Smooth muscle cell (in vitro differentiated cells): ENCODE data around the gene DENND1A. TPM values are rescaled to one million over a fixed set of nuclear protein-coding genes. Genes with fewer than 3 reads are reported as not detected.

ENCODE experiments used
- DNase-seq: peaks from one replicate; lab custom pipeline; 2025; ENCODE audit not compliant: unreplicated experiment; lab: John Stamatoyannopoulos, UW
- H2AFZ ChIP-seq: fragments of 200-600 bp; sonication (generic); 2 replicates; pipeline ENCODE4 v1.6.0; 2016; ENCODE audit warnings: antibody characterized with exemption, low read depth, mild to moderate bottlenecking
- H3F3A ChIP-seq: fragments of 200-600 bp; sonication (generic); 2 replicates; pipeline ENCODE4 v1.6.0; 2017; ENCODE audit warnings: antibody characterized with exemption, low read depth
- H3K27ac ChIP-seq: fragments of 200-600 bp; sonication (generic); 2 replicates; pipeline ENCODE4 v1.5.1; 2016; ENCODE audit warnings: low read depth, mild to moderate bottlenecking
- H3K27me3 ChIP-seq: fragments of 200-600 bp; sonication (generic); 2 replicates; pipeline ENCODE4 v1.6.1; 2016; ENCODE audit warnings: low read depth, mild to moderate bottlenecking
- H3K36me3 ChIP-seq: fragments of 200-600 bp; sonication (generic); 2 replicates; pipeline ENCODE4 v1.5.1; 2016; ENCODE audit warnings: low read depth
- H3K4me1 ChIP-seq: fragments of 200-600 bp; sonication (generic); 2 replicates; pipeline ENCODE4 v1.5.1; 2016; ENCODE audit warnings: low read depth
- H3K4me2 ChIP-seq: fragments of 200-600 bp; sonication (generic); 2 replicates; pipeline ENCODE4 v1.6.0; 2016; ENCODE audit warnings: mild to moderate bottlenecking
- H3K4me3 ChIP-seq: fragments of 200-600 bp; sonication (generic); 2 replicates; pipeline ENCODE4 v1.5.1; 2016; ENCODE audit warnings: mild to moderate bottlenecking
- H3K79me2 ChIP-seq: fragments of 200-600 bp; sonication (generic); 2 replicates; pipeline ENCODE4 v1.6.0; 2016; ENCODE audit warnings: low read depth, mild to moderate bottlenecking
- H3K9ac ChIP-seq: fragments of 200-600 bp; sonication (generic); 2 replicates; pipeline ENCODE4 v1.6.0; 2016; ENCODE audit warnings: low read depth
- H3K9me3 ChIP-seq: fragments of 200-600 bp; sonication (generic); replicated peaks from 2 replicates; pipeline ENCODE4 v1.5.1; 2016; ENCODE audit warnings: low read depth
- H4K20me1 ChIP-seq: fragments of 200-600 bp; sonication (generic); 2 replicates; pipeline ENCODE4 v1.6.0; 2016; ENCODE audit warnings: low read depth
- WGBS: methylation state at CpG from one replicate; pipeline ENCODE4 v1.1.7; 2016; ENCODE audit warnings: low lambda C conversion rate; 5-methylcytosine and 5-hydroxymethylcytosine counted together
- polyA plus RNA-seq: library from polyadenylated mRNA; unstranded; fragments of >200 nt; fragmentation: Nextera tagmentation; extraction: Ambion mirVana; gene quantifications from 2 replicates; pipeline ENCODE4 v1.2.1, GENCODE V29; 2016
- total RNA-seq: library from RNA; depleted of rRNA; stranded (reverse); fragments of >200 nt; gene quantifications from 2 replicates; pipeline ENCODE4 v1.2.3, GENCODE V29; 2014
- TF ChIP-seq, protein P1 (sequence below): fragments of 200-600 bp; sonication (generic); IDR thresholded peaks from 2 replicates; pipeline ENCODE4 v1.5.1; 2017; ENCODE audit warnings: borderline replicate concordance, mild to moderate bottlenecking, antibody characterized with exemption; ENCODE audit not compliant: insufficient read depth, poor library complexity, severe bottlenecking

Gene DENND1A
- total and polyA plus RNA-seq, 2 experiments from 2014 or later = 8.1 to 20.2 TPM

DNA sequence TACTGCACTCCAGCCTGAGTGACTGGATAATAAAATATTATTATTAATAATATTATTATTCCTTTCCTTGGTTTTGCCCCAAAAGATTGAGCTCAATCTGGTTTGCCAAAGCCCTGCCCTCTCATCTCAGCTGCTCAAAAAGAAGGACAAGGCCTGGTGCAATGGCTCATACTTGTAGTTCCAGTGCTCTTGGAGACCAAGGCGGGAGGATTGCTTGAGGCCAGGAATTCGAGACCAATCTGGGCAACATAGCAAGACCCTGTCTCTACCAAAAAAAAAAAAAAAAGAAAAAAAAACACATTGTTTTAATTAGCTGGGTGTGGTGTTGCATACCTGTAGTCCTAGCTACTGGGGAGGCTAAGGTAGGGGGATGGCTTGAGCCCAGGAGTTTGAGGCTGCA is 13.7 kb upstream of the DENND1A start:
- no peak for DNase-seq
- Histone ChIP-seq H3K9me3 (no peaks in the 10 kb centered on the region), H3F3A (no peaks in the 10 kb centered on the region), H3K9ac (no peak overlapping the region), H3K79me2 (no peaks in the 10 kb centered on the region), H3K36me3 (no peaks in the 10 kb centered on the region), H2AFZ (no peak overlapping the region), H3K4me1 (no peaks in the 10 kb centered on the region), H3K4me2 (no peak overlapping the region), H3K27me3 (peaks cover 3% of the 10 kb centered on the region), H3K4me3 (no peak overlapping the region), H3K27ac (no peak overlapping the region), H4K20me1 (no peaks in the 10 kb centered on the region)
- 87% methylated on average over 2 of the region's 2 CpGs for WGBS
- TF ChIP-seq, protein P1, sequence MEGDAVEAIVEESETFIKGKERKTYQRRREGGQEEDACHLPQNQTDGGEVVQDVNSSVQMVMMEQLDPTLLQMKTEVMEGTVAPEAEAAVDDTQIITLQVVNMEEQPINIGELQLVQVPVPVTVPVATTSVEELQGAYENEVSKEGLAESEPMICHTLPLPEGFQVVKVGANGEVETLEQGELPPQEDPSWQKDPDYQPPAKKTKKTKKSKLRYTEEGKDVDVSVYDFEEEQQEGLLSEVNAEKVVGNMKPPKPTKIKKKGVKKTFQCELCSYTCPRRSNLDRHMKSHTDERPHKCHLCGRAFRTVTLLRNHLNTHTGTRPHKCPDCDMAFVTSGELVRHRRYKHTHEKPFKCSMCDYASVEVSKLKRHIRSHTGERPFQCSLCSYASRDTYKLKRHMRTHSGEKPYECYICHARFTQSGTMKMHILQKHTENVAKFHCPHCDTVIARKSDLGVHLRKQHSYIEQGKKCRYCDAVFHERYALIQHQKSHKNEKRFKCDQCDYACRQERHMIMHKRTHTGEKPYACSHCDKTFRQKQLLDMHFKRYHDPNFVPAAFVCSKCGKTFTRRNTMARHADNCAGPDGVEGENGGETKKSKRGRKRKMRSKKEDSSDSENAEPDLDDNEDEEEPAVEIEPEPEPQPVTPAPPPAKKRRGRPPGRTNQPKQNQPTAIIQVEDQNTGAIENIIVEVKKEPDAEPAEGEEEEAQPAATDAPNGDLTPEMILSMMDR = no peak

DNA sequence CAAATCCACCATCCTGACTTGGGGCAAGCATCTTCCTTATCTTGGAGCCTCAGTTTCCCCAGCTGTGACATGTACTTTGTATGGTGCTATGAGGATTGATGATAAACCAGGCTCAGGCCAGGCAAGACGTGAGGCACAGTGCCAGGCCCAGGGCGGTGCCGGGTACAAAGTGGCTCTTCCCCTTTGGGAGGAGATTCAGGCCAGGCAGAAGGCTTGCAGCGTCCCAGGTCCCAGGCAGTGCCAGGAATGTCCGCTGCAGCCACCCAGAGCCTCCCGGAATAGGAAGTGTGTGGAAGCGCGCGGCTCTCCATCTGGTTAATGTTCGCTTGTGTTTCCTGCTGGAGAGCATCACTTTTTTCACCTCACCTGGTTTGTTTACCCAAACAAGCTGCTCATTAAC is 12.6 kb upstream of the DENND1A start:
- DNase-seq = no peak
- H3K36me3 ChIP-seq = no peaks in the 10 kb centered on the region
- TF ChIP-seq, protein P1 = no peak
- no peak overlapping the region for H3K4me3 ChIP-seq
- H3K9me3 ChIP-seq = no peaks in the 10 kb centered on the region
- H3K27me3 ChIP-seq = no peaks in the 10 kb centered on the region
- no peak overlapping the region for H2AFZ ChIP-seq
- no peaks in the 10 kb centered on the region for H4K20me1 ChIP-seq
- H3K4me1 ChIP-seq = no peaks in the 10 kb centered on the region
- no peaks in the 10 kb centered on the region for H3K79me2 ChIP-seq
- WGBS = 93% methylated on average over 10 of the region's 10 CpGs
- H3K4me2 ChIP-seq = no peak overlapping the region
- no peak overlapping the region for H3K27ac ChIP-seq
- no peaks in the 10 kb centered on the region for H3F3A ChIP-seq
- no peak overlapping the region for H3K9ac ChIP-seq

DNA sequence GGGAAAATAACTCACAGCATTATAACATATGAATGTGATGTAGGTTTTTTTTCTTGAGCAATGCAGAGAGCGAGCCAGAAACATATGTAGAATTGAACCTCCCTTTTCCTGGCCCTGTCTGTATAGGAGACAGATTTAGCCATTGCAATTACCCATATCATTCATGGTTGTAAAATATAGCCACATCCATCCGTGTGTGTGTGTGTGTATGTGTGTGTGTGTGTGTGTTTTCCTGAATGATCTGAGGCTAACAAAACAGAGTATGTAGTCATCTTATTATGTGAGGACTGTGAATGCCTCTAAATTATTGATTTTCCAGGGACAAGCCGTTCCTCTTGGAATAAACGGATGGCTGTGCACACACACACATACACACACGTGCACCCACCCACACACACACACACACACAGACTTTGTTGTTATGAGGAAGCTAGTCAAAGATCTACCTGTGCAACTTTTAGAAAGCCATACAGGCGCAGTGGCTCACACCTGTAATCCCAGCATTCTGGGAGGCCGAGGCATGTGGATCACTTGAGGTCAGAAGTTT is 11.7 kb upstream of the DENND1A start:
- Histone ChIP-seq H3K9ac (no peak overlapping the region), H4K20me1 (no peaks in the 10 kb centered on the region), H3K4me1 (no peaks in the 10 kb centered on the region), H3F3A (no peaks in the 10 kb centered on the region), H3K36me3 (no peaks in the 10 kb centered on the region), H3K79me2 (no peaks in the 10 kb centered on the region), H3K4me2 (no peak overlapping the region), H3K4me3 (no peak overlapping the region), H3K27ac (no peak overlapping the region), H3K27me3 (no peaks in the 10 kb centered on the region), H2AFZ (no peak overlapping the region), H3K9me3 (no peaks in the 10 kb centered on the region)
- no peak for DNase-seq
- TF ChIP-seq, protein P1 = no peak
- 92% methylated on average over 7 of the region's 7 CpGs for WGBS
